ES-I3 (cell line): Measurements from ENCODE around the gene CNTRL.
A peak's percentile ranks its signal among the peaks of the same experiment; 100 is the strongest.
"Not testable (repeated sequence)": the region's sequence is repeated elsewhere in the genome, so short reads cannot be mapped to it uniquely, and the experiment has no call there.

Source experiments
- H3K36me3 ChIP-seq: 2 replicates; pipeline ENCODE4 v1.6.1; 2013; ENCODE audit warnings: mild to moderate bottlenecking, low read length, control low read depth, moderate library complexity; ENCODE audit not compliant: insufficient read depth
- H3K4me1 ChIP-seq: 2 replicates; pipeline ENCODE4 v1.6.1; 2013; ENCODE audit warnings: mild to moderate bottlenecking, control low read depth, low read length; ENCODE audit not compliant: insufficient read depth
- H3K9ac ChIP-seq: 2 replicates; pipeline ENCODE4 v1.6.1; 2013; ENCODE audit warnings: low read depth, mild to moderate bottlenecking, low read length, moderate library complexity
- H3K9me3 ChIP-seq: 2 replicates; pipeline ENCODE4 v1.6.1; 2013; ENCODE audit warnings: mild to moderate bottlenecking, low read length, moderate library complexity; ENCODE audit not compliant: control insufficient read depth, insufficient read depth

The CNTRL gene

GRCh38 chr9:121074370-121075250, at the start of gene CNTRL:
CNTRL (plus strand) TSS chr9:121074955; CDS start chr9:121088327, 13,372 bp downstream.
- H3K4me1 ChIP-seq = no peaks in the 10 kb centered on the region

GRCh38 chr9:121026260-121026691, 48.5 kb upstream of the CNTRL start:
- Histone ChIP-seq H3K9me3 (no peaks in the 10 kb centered on the region), H3K9ac (no peak overlapping the region), H3K4me1 (no peaks in the 10 kb centered on the region), H3K36me3 (no peaks in the 10 kb centered on the region)

More at GRCh38 chr9:121074370-121075250, at the start of gene CNTRL:
- Histone ChIP-seq H3K9me3 (no peaks in the 10 kb centered on the region), H3K36me3 (no peaks in the 10 kb centered on the region), H3K9ac (peak within 1 kb of the TSS; percentile 75)

GRCh38 chr9:121026768-121027167, 48.0 kb upstream of the CNTRL start:
- H3K36me3 ChIP-seq = no peaks in the 10 kb centered on the region
- H3K4me1 ChIP-seq = no peaks in the 10 kb centered on the region
- H3K9me3 ChIP-seq = no peaks in the 10 kb centered on the region

GRCh38 chr9:121028285-121028684, 46.5 kb upstream of the CNTRL start:
- H3K4me1 ChIP-seq, H3K9ac ChIP-seq, H3K36me3 ChIP-seq, H3K9me3 ChIP-seq: not testable (repeated sequence)

More at GRCh38 chr9:121026768-121027167, 48.0 kb upstream of the CNTRL start:
- H3K9ac ChIP-seq = no peak overlapping the region

- Histone ChIP-seq H3K9me3 (no peaks in the 10 kb centered on the region), H3K4me1 (no peaks in the 10 kb centered on the region), H3K9ac (no peak overlapping the region), H3K36me3 (no peaks in the 10 kb centered on the region)
These were observed 45.3 kb upstream of the CNTRL start for GRCh38 chr9:121029469-121029868.

- H3K9ac ChIP-seq = no peak overlapping the region
- no peaks in the 10 kb centered on the region for H3K9me3 ChIP-seq
- no peaks in the 10 kb centered on the region for H3K4me1 ChIP-seq
- no peaks in the 10 kb centered on the region for H3K36me3 ChIP-seq
These were observed 40.2 kb upstream of the CNTRL start for GRCh38 chr9:121034529-121034928.

- H3K36me3 ChIP-seq, H3K4me1 ChIP-seq, H3K9ac ChIP-seq, H3K9me3 ChIP-seq: not testable (repeated sequence)
These were observed 39.0 kb upstream of the CNTRL start for GRCh38 chr9:121035717-121036116.

GRCh38 chr9:121038362-121038761, 36.4 kb upstream of the CNTRL start:
- Histone ChIP-seq H3K4me1 (no peaks in the 10 kb centered on the region), H3K9ac (no peak overlapping the region), H3K9me3 (no peaks in the 10 kb centered on the region)

GRCh38 chr9:121038804-121039203, 36.0 kb upstream of the CNTRL start:
- Histone ChIP-seq H3K9ac (no peak overlapping the region), H3K9me3 (no peaks in the 10 kb centered on the region)

More at GRCh38 chr9:121038362-121038761, 36.4 kb upstream of the CNTRL start:
- no peaks in the 10 kb centered on the region for H3K36me3 ChIP-seq

GRCh38 chr9:121048175-121048574, 26.6 kb upstream of the CNTRL start:
- Histone ChIP-seq H3K4me1 (no peaks in the 10 kb centered on the region), H3K9me3 (no peaks in the 10 kb centered on the region), H3K36me3 (no peaks in the 10 kb centered on the region), H3K9ac (no peak overlapping the region)

More at GRCh38 chr9:121038804-121039203, 36.0 kb upstream of the CNTRL start:
- no peaks in the 10 kb centered on the region for H3K36me3 ChIP-seq
- no peaks in the 10 kb centered on the region for H3K4me1 ChIP-seq

GRCh38 chr9:121048618-121049017, 26.1 kb upstream of the CNTRL start:
- H3K9ac ChIP-seq = no peak overlapping the region
- H3K4me1 ChIP-seq = 0 out of 2 replicates have a peak, but pooled peaks cover 3% of the 10 kb centered on the region
- no peaks in the 10 kb centered on the region for H3K36me3 ChIP-seq
- no peaks in the 10 kb centered on the region for H3K9me3 ChIP-seq

GRCh38 chr9:121050128-121050988, 24.4 kb upstream of the CNTRL start, which contains the start of gene C5:
C5 (minus strand) TSS chr9:121050275; CDS start chr9:121050246, 29 bp downstream.
- no peak within 1 kb of the TSS for H3K9ac ChIP-seq
- H3K4me1 ChIP-seq = 0 out of 2 replicates have a peak, but pooled peaks cover 3% of the 10 kb centered on the region
- H3K9me3 ChIP-seq = no peaks in the 10 kb centered on the region
- H3K36me3 ChIP-seq = no peaks in the 10 kb centered on the region

GRCh38 chr9:121053544-121053943, 21.2 kb upstream of the CNTRL start:
- no peaks in the 10 kb centered on the region for H3K9me3 ChIP-seq
- H3K9ac ChIP-seq = no peak overlapping the region
- H3K4me1 ChIP-seq = 0 out of 2 replicates have a peak, but pooled peaks cover 3% of the 10 kb centered on the region
- H3K36me3 ChIP-seq = no peaks in the 10 kb centered on the region

GRCh38 chr9:121055642-121056143, 19.1 kb upstream of the CNTRL start:
- H3K4me1 ChIP-seq = 0 out of 2 replicates have a peak, but pooled peaks cover 3% of the 10 kb centered on the region
- no peaks in the 10 kb centered on the region for H3K36me3 ChIP-seq
- no peak overlapping the region for H3K9ac ChIP-seq
- no peaks in the 10 kb centered on the region for H3K9me3 ChIP-seq
